ENCODE results near the gene TSSK1B. TPM values are rescaled to one million over a fixed set of nuclear protein-coding genes. Genes with fewer than 3 reads are reported as not detected.

The TSSK1B gene
- total RNA-seq, 2 experiments from 2014 or later = not detected

DNA sequence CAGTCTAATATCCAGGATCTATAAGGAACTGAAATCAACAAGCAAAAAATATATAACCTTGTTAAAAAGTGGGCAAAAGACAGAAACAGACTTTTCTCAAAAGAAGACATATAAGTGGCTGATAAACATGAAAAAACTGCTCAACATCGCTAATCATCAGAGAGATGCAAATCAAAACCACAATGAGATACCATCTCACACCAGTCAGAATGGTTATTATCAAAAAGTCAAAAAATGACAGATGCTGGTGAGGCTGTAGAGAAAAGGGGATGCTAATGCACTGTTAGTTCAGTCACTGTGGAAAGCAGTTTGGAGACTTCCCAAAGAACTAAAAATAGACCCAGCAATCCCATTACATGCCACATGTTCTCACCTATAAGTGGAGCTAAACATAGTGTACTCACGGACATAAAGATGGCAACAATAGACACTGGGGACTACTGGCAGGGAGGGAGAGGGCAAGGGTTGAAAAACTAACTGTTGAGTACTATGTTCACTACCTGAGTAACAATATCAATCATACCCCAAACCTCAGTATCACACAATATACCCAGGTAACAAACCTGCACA lies 11.7 kb upstream of the TSSK1B start:
- ChIA-PET POLR2A (interaction anchor here (1.1 kb wide), 1 partner anchor 14 kb away, joined by 6 read pairs; no protein-coding TSS in a partner anchor), CTCF (ENCODE audit: unreplicated experiment) (no interaction called here)
- DNase-seq (ENCODE audit: low spot score) = no peak
- no peaks in the 10 kb centered on the region for H3K79me2 ChIP-seq (ENCODE audit: insufficient read depth, low read depth, low read length)
- TF ChIP-seq CTCF (conservative IDR thresholded peaks at IDR 0.05; ENCODE audit: low read length) (no peak), EZH2phosphoT487 (IDR thresholded peaks at IDR 0.05; ENCODE audit: borderline replicate concordance, low read depth, low read length) (no peak)
- H3K4me2 ChIP-seq (ENCODE audit: low read length) = no peak overlapping the region
- H3K27ac ChIP-seq (ENCODE audit: low read depth, low read length, poor library complexity, severe bottlenecking) = no peak overlapping the region
- no peaks in the 10 kb centered on the region for H3K4me1 ChIP-seq (ENCODE audit: insufficient read depth, low read length, poor library complexity, severe bottlenecking)
- no peaks in the 10 kb centered on the region for H3K9me3 ChIP-seq (ENCODE audit: low read length)
- H4K20me1 ChIP-seq (ENCODE audit: insufficient read depth, low read length) = no peaks in the 10 kb centered on the region
- no peaks in the 10 kb centered on the region for H3K36me3 ChIP-seq (ENCODE audit: insufficient read depth, low read length)
- BruUV-seq (replicated peaks) = no TSS peak
- no peaks in the 10 kb centered on the region for H3K9me2 ChIP-seq (ENCODE audit: insufficient read depth, low read length)
- intact Hi-C loops (cut with micrococcal nuclease; ENCODE audit: unreplicated experiment) = no loop called here
- no peak overlapping the region for H2AFZ ChIP-seq (ENCODE audit: low read length)
- H3K4me3 ChIP-seq (ENCODE audit: low read depth, low read length, poor library complexity, severe bottlenecking) = no peak overlapping the region

- no peak for TF ChIP-seq CTCF (conservative IDR thresholded peaks at IDR 0.05; ENCODE audit: low read length)
- no peak for TF ChIP-seq EZH2phosphoT487 (IDR thresholded peaks at IDR 0.05; ENCODE audit: borderline replicate concordance, low read depth, low read length)
- no peaks in the 10 kb centered on the region for H3K36me3 ChIP-seq (ENCODE audit: insufficient read depth, low read length)
- no peak overlapping the region for H2AFZ ChIP-seq (ENCODE audit: low read length)
- ChIA-PET POLR2A (no interaction called here), CTCF (ENCODE audit: unreplicated experiment) (no interaction called here)
- no peaks in the 10 kb centered on the region for H3K9me3 ChIP-seq (ENCODE audit: low read length)
- intact Hi-C loops (cut with micrococcal nuclease; ENCODE audit: unreplicated experiment) = no loop called here
- no peaks in the 10 kb centered on the region for H3K79me2 ChIP-seq (ENCODE audit: insufficient read depth, low read depth, low read length)
- no peaks in the 10 kb centered on the region for H4K20me1 ChIP-seq (ENCODE audit: insufficient read depth, low read length)
- H3K27ac ChIP-seq (ENCODE audit: low read depth, low read length, poor library complexity, severe bottlenecking) = no peak overlapping the region
- H3K4me3 ChIP-seq (ENCODE audit: low read depth, low read length, poor library complexity, severe bottlenecking) = no peak overlapping the region
- H3K9me2 ChIP-seq (ENCODE audit: insufficient read depth, low read length) = no peaks in the 10 kb centered on the region
- BruUV-seq (replicated peaks) = no TSS peak
- no peak overlapping the region for H3K4me2 ChIP-seq (ENCODE audit: low read length)
- no peaks in the 10 kb centered on the region for H3K4me1 ChIP-seq (ENCODE audit: insufficient read depth, low read length, poor library complexity, severe bottlenecking)
- DNase-seq (ENCODE audit: low spot score) = no peak
These were observed 2.3 kb upstream of the TSSK1B start for GRCh38 chr5:113437111-113437510.

DNA sequence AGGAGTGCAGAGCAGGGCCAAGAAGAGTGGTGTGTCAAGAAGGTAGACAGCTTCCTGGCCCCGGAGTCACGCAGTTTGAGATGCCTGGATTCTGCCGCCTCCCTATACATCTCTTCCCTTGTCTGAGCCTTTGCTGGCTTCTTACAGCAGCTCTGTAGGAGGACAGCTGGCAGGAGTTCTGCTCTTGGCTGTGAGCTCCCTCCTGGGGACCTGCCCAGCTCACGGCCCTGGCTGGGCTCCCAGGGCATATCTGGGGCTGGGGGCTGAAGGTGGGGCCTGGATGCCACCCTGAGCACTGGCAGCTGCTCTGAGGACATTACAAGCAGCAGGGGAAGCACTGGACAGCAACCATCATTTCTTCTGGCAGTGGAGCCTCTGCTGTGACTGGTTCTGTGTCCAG lies 786 bp upstream of the TSSK1B start:
- intact Hi-C loops (cut with micrococcal nuclease; ENCODE audit: unreplicated experiment) = no loop called here
- no peak overlapping the region for H3K4me2 ChIP-seq (ENCODE audit: low read length)
- ChIA-PET CTCF (ENCODE audit: unreplicated experiment) (no interaction called here), POLR2A (no interaction called here)
- DNase-seq (ENCODE audit: low spot score) = no peak
- no peaks in the 10 kb centered on the region for H3K4me1 ChIP-seq (ENCODE audit: insufficient read depth, low read length, poor library complexity, severe bottlenecking)
- H3K9me3 ChIP-seq (ENCODE audit: low read length) = no peaks in the 10 kb centered on the region
- no peak overlapping the region for H2AFZ ChIP-seq (ENCODE audit: low read length)
- no peaks in the 10 kb centered on the region for H3K9me2 ChIP-seq (ENCODE audit: insufficient read depth, low read length)
- H3K36me3 ChIP-seq (ENCODE audit: insufficient read depth, low read length) = no peaks in the 10 kb centered on the region
- BruUV-seq (replicated peaks) = no TSS peak
- no peak overlapping the region for H3K4me3 ChIP-seq (ENCODE audit: low read depth, low read length, poor library complexity, severe bottlenecking)
- TF ChIP-seq EZH2phosphoT487 (IDR thresholded peaks at IDR 0.05; ENCODE audit: borderline replicate concordance, low read depth, low read length) = no peak
- no peak for TF ChIP-seq CTCF (conservative IDR thresholded peaks at IDR 0.05; ENCODE audit: low read length)
- no peaks in the 10 kb centered on the region for H4K20me1 ChIP-seq (ENCODE audit: insufficient read depth, low read length)
- no peaks in the 10 kb centered on the region for H3K79me2 ChIP-seq (ENCODE audit: insufficient read depth, low read depth, low read length)
- H3K27ac ChIP-seq (ENCODE audit: low read depth, low read length, poor library complexity, severe bottlenecking) = no peak overlapping the region

Measured in OCI-LY7 (cell line).